Left ventricle myocardium inferior (tissue), 1 donor: Measurements from ENCODE around the gene CDC25B. TPM values are rescaled to one million over a fixed set of nuclear protein-coding genes. Genes with fewer than 3 reads are reported as not detected.

Source experiments
- DNase-seq: peaks from one replicate; pipeline ENCODE4 v3.0.0-alpha.2; 2020
- H3K27ac ChIP-seq: fragments of 200-600 bp; replicated peaks from 2 replicates; pipeline ENCODE4 v1.8.0; 2021
- H3K27me3 ChIP-seq: fragments of 200-600 bp; 2 replicates; pipeline ENCODE4 v1.8.0; 2021; ENCODE audit warnings: low read depth
- H3K36me3 ChIP-seq: fragments of 200-600 bp; 2 replicates; pipeline ENCODE4 v1.8.0; 2021
- H3K4me1 ChIP-seq: fragments of 200-600 bp; 2 replicates; pipeline ENCODE4 v1.8.0; 2021
- H3K4me3 ChIP-seq: fragments of 200-600 bp; 2 replicates; pipeline ENCODE4 v1.8.0; 2021; ENCODE audit warnings: mild to moderate bottlenecking, moderate library complexity
- H3K9me3 ChIP-seq: fragments of 200-600 bp; replicated peaks from 2 replicates; pipeline ENCODE4 v1.8.0; 2021
- CTCF ChIP-seq: fragments of 200-600 bp; IDR thresholded peaks from 2 replicates; pipeline ENCODE4 v1.8.0; 2021; ENCODE audit warnings: antibody characterized with exemption, mild to moderate bottlenecking, borderline replicate concordance
- intact Hi-C: fragments of 100-400 bp; cut with micrococcal nuclease; formaldehyde crosslinking; loops from one replicate; pipeline ENCODE4 v1.11.0; 2022
- long read RNA-seq: library from polyadenylated mRNA; unstranded; transcript quantifications from one replicate; pipeline ENCODE4 v2.0.0, GENCODE V29; 2021
- total RNA-seq: library from RNA; stranded (reverse); fragmentation: NEBNext Ultra II Directional; extraction: Animal tissue kit (Norgen Biotek cat#: 25700); gene quantifications from one replicate; pipeline ENCODE4 v1.2.1, GENCODE V29; 2021
- donor health status: DM: no; HTN: yes; CAD: no; lungs with severe emphysema.

CDC25B gene
- 8.1 TPM for total RNA-seq
- long read RNA-seq, partial matches to known transcripts: 13 of 20 reads
- long read RNA-seq, other reads (novel, unspliced or antisense): 4 of 20 reads

DNA sequence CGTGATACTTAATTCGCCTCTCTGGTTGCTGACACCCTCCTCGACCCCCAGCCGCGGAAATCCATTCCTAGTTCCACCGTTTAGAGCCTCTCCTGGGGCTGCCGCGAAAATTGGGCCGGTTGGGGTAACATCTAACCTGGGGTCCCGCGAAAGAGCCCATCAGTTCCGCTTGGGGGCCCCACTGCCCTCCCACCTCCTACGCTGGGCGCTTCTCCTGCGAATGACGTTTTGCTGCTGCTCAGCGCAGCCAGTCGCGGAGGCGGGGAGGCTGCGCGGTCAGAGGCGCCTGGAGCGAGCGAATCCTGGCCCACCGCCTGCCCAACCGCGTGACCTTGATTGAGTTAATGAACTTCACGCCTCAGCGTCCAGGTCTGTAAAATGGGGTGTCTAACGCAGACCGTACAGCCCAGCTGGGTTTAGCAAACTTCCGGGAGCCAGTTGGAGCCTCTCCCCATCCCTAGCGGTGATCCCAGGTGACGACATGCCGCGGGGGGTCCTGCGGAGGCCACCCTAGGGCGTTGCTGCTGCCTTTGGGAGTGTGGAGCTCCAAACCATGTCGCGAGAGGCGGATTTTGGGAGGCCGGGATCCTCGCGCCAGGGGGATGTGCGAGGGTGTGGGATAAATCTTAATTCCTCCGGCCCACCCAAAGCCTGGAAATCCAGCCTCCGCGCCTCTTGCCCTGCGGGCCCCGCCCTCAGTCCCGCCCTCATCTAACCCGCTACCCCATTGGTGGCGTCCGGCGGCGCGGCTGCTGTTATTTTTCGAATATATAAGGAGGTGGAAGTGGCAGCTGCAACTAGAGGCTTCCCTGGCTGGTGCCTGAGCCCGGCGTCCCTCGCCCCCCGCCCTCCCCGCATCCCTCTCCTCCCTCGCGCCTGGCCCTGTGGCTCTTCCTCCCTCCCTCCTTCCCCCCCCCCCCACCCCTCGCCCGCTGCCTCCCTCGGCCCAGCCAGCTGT is at the start of gene CDC25B:
Gene CDC25B, plus strand, starts transcription at position 800 of the 958 bp plus-strand sequence. CDS start 222 bp downstream, outside the sequence.
- intact Hi-C loops: no loop called here
- Histone ChIP-seq H3K4me1 (peaks cover 40% of the 10 kb centered on the region), H3K27me3 (no peaks in the 10 kb centered on the region), H3K9me3 (no peaks in the 10 kb centered on the region), H3K36me3 (peaks cover 6% of the 10 kb centered on the region), H3K4me3 (peak within 1 kb of the TSS; percentile 71), H3K27ac (peak within 1 kb of the TSS; percentile 93)
- TF ChIP-seq CTCF: peak; percentile 63
- peak; percentile 95 for DNase-seq

- no peak for TF ChIP-seq CTCF
- Histone ChIP-seq H3K9me3 (no peaks in the 10 kb centered on the region), H3K4me3 (no peak overlapping the region), H3K36me3 (peaks cover 65% of the 10 kb centered on the region), H3K27ac (no peak overlapping the region), H3K4me1 (peaks cover 52% of the 10 kb centered on the region), H3K27me3 (peaks cover 54% of the 10 kb centered on the region)
- intact Hi-C loops: no loop called here
- no peak for DNase-seq
These were observed 48.6 kb upstream of the CDC25B start for GRCh38 chr20:3747471-3747870.

- H3K9me3 ChIP-seq: no peaks in the 10 kb centered on the region
- H3K27ac ChIP-seq: no peak overlapping the region
- peaks cover 65% of the 10 kb centered on the region for H3K36me3 ChIP-seq
- peaks cover 58% of the 10 kb centered on the region for H3K4me1 ChIP-seq
- no peak overlapping the region for H3K4me3 ChIP-seq
- intact Hi-C loops: no loop called here
- no peak for DNase-seq
- TF ChIP-seq CTCF: no peak
- peaks cover 54% of the 10 kb centered on the region for H3K27me3 ChIP-seq
These were observed 48.0 kb upstream of the CDC25B start for GRCh38 chr20:3748073-3748472.

- Histone ChIP-seq H3K4me3 (peak overlapping the region; percentile 47), H3K36me3 (peaks cover 61% of the 10 kb centered on the region), H3K27me3 (peaks cover 53% of the 10 kb centered on the region), H3K9me3 (no peaks in the 10 kb centered on the region), H3K4me1 (peaks cover 65% of the 10 kb centered on the region), H3K27ac (no peak overlapping the region)
- no peak for TF ChIP-seq CTCF
- intact Hi-C loops: no loop called here
- no peak for DNase-seq
These were observed 46.9 kb upstream of the CDC25B start for GRCh38 chr20:3749087-3749688.

DNA sequence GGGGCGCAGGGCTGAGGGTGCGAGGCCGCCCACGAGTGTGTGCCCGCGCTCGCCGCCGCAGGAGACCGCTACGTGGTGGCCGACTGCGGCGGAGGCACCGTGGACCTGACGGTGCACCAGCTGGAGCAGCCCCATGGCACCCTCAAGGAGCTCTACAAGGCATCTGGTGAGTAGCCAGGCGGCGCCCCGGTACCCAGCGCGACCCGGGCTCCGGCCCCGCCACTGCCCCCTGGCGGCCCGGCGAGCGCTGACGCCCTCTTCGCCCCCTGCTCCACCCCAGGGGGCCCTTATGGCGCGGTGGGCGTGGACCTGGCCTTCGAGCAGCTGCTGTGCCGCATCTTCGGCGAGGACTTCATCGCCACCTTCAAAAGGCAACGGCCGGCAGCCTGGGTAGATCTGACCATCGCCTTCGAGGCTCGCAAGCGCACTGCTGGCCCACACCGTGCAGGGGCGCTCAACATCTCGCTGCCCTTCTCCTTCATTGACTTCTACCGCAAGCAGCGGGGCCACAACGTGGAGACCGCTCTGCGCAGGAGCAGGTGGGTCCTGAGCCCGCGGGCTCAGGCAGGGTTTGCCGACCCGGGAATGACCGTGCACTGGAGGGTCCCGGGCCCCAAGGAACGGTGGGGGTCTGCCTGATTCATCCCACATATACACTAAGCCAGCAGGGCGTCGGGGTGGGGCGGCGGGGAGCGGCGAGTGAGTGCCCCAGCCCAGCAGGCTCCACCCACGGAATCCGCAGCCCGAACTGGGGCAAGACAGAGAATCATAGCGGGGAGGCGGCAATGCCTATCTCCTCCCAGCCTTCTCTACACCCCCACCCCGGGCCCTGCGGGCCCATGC is 46.2 kb upstream of the CDC25B start:
- Histone ChIP-seq H3K4me1 (peaks cover 63% of the 10 kb centered on the region), H3K4me3 (peak overlapping the region; percentile 47), H3K9me3 (no peaks in the 10 kb centered on the region), H3K27ac (no peak overlapping the region), H3K27me3 (peaks cover 46% of the 10 kb centered on the region), H3K36me3 (peaks cover 55% of the 10 kb centered on the region)
- TF ChIP-seq CTCF: peak; percentile 71
- DNase-seq: no peak
- intact Hi-C loops: no loop called here
